ENCODE data around the gene C1D. TPM values are rescaled to one million over a fixed set of nuclear protein-coding genes. Genes with fewer than 3 reads are reported as not detected.

Gene C1D
- total and polyA plus RNA-seq, 2 experiments from 2014 or later = 30.1 to 39.7 TPM

DNA sequence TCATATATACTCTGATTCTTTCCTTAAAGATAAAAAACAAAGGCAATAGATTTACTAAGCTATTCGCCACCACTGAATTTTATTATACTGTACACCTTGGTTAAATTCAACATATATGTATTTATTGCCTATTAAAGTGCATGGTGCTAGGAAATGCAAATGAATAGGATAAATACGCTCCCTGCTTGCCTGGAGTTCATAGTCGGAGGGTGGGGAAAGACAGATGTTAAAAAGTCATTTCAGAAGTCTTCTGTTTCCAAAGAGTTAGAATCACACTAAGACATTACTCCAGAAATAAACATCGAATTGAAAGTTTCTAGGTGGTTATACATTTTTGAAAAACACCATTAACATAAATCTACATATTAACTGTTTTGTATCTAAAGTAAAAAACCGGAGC is 19.8 kb downstream of the C1D start (continued):
- TF ChIP-seq, protein P1, sequence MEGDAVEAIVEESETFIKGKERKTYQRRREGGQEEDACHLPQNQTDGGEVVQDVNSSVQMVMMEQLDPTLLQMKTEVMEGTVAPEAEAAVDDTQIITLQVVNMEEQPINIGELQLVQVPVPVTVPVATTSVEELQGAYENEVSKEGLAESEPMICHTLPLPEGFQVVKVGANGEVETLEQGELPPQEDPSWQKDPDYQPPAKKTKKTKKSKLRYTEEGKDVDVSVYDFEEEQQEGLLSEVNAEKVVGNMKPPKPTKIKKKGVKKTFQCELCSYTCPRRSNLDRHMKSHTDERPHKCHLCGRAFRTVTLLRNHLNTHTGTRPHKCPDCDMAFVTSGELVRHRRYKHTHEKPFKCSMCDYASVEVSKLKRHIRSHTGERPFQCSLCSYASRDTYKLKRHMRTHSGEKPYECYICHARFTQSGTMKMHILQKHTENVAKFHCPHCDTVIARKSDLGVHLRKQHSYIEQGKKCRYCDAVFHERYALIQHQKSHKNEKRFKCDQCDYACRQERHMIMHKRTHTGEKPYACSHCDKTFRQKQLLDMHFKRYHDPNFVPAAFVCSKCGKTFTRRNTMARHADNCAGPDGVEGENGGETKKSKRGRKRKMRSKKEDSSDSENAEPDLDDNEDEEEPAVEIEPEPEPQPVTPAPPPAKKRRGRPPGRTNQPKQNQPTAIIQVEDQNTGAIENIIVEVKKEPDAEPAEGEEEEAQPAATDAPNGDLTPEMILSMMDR (conservative IDR thresholded peaks at IDR 0.05; ENCODE audit: low read depth in 2 of 2) = no peak
- TF ChIP-seq POLR2AphosphoS5 (IDR thresholded peaks at IDR 0.05; ENCODE audit: low read depth) = no peak

DNA sequence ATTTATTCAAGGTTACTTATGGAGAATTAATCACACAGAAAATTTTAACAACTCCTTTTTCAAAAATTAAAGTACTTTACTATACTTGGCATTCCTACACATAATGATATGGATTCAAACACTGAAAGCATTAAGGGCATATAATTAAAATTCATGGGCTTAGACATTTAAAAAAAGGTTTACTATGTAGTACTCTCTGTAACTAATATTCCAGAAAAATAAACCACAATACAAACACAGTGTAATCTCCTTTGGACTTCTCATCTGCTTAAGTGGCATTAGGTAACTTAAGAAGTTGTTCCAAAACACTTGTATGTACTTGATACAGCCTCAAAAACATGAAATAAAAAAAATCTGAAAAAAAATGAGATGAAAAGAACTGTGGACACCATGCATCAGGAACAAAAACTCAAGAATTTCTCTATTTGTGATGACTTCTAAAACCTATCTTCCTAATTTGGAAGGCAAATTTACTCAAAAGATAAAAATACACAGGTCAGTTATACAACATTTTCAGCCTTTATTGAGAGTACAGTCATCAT is 21.0 kb downstream of the C1D start:
- no peaks in the 10 kb centered on the region for H3K9me2 ChIP-seq (ENCODE audit: insufficient read depth)
- no peaks in the 10 kb centered on the region for H3F3A ChIP-seq (replicated peaks; ENCODE audit: low read depth)
- H3K36me3 ChIP-seq (ENCODE audit: insufficient read depth) = no peaks in the 10 kb centered on the region
- H3K4me3 Mint-ChIP-seq = no peak overlapping the region
- H3K4me3 ChIP-seq = no peak overlapping the region
- no peaks in the 10 kb centered on the region; the same call in 1 of the 2 replicates for H3K79me2 ChIP-seq (replicated peaks; ENCODE audit: insufficient read depth)
- no peak overlapping the region for H3K27ac ChIP-seq (ENCODE audit: low read depth)
- H2AFZ ChIP-seq = no peak overlapping the region
- ATAC-seq (no peak), DNase-seq (ENCODE audit: low spot score) (no peak)
- no peaks in the 10 kb centered on the region for H3K9me3 Mint-ChIP-seq
- H3K4me2 ChIP-seq = no peak overlapping the region
- no peaks in the 10 kb centered on the region for H3K36me3 Mint-ChIP-seq (ENCODE audit: low read depth)
- H4K20me1 ChIP-seq (replicated peaks; ENCODE audit: insufficient read depth) = no peaks in the 10 kb centered on the region
- H3K4me1 ChIP-seq (ENCODE audit: insufficient read depth) = no peaks in the 10 kb centered on the region
- no peaks in the 10 kb centered on the region for H3K27me3 Mint-ChIP-seq (ENCODE audit: insufficient read depth, low read depth, poor library complexity)
- no peaks in the 10 kb centered on the region for H3K27me3 ChIP-seq (ENCODE audit: insufficient read depth)
- H3K27ac Mint-ChIP-seq = no peak overlapping the region
- H3K4me1 Mint-ChIP-seq = no peaks in the 10 kb centered on the region
- no peak for TF ChIP-seq JUNB (IDR thresholded peaks at IDR 0.05; ENCODE audit: unreplicated experiment)
- TF ChIP-seq, protein P1 (conservative IDR thresholded peaks at IDR 0.05; ENCODE audit: low read depth in 2 of 2) = no peak
- TF ChIP-seq STAT1 (IDR thresholded peaks at IDR 0.05; ENCODE audit: unreplicated experiment) = no peak
- TF ChIP-seq NANOG (IDR thresholded peaks at IDR 0.05; ENCODE audit: borderline replicate concordance) = no peak
- TF ChIP-seq CREB1 (CRISPR knock-in tag; IDR thresholded peaks at IDR 0.05; ENCODE audit: low read depth) = no peak
- TF ChIP-seq, protein P2, sequence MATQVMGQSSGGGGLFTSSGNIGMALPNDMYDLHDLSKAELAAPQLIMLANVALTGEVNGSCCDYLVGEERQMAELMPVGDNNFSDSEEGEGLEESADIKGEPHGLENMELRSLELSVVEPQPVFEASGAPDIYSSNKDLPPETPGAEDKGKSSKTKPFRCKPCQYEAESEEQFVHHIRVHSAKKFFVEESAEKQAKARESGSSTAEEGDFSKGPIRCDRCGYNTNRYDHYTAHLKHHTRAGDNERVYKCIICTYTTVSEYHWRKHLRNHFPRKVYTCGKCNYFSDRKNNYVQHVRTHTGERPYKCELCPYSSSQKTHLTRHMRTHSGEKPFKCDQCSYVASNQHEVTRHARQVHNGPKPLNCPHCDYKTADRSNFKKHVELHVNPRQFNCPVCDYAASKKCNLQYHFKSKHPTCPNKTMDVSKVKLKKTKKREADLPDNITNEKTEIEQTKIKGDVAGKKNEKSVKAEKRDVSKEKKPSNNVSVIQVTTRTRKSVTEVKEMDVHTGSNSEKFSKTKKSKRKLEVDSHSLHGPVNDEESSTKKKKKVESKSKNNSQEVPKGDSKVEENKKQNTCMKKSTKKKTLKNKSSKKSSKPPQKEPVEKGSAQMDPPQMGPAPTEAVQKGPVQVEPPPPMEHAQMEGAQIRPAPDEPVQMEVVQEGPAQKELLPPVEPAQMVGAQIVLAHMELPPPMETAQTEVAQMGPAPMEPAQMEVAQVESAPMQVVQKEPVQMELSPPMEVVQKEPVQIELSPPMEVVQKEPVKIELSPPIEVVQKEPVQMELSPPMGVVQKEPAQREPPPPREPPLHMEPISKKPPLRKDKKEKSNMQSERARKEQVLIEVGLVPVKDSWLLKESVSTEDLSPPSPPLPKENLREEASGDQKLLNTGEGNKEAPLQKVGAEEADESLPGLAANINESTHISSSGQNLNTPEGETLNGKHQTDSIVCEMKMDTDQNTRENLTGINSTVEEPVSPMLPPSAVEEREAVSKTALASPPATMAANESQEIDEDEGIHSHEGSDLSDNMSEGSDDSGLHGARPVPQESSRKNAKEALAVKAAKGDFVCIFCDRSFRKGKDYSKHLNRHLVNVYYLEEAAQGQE (IDR thresholded peaks at IDR 0.05; ENCODE audit: unreplicated experiment) = no peak
- no peak for TF ChIP-seq EZH2phosphoT487 (IDR thresholded peaks at IDR 0.05; ENCODE audit: unreplicated experiment)
- TF ChIP-seq, protein P3, sequence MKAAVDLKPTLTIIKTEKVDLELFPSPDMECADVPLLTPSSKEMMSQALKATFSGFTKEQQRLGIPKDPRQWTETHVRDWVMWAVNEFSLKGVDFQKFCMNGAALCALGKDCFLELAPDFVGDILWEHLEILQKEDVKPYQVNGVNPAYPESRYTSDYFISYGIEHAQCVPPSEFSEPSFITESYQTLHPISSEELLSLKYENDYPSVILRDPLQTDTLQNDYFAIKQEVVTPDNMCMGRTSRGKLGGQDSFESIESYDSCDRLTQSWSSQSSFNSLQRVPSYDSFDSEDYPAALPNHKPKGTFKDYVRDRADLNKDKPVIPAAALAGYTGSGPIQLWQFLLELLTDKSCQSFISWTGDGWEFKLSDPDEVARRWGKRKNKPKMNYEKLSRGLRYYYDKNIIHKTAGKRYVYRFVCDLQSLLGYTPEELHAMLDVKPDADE (IDR thresholded peaks at IDR 0.05) = no peak
- TF ChIP-seq, protein P4, sequence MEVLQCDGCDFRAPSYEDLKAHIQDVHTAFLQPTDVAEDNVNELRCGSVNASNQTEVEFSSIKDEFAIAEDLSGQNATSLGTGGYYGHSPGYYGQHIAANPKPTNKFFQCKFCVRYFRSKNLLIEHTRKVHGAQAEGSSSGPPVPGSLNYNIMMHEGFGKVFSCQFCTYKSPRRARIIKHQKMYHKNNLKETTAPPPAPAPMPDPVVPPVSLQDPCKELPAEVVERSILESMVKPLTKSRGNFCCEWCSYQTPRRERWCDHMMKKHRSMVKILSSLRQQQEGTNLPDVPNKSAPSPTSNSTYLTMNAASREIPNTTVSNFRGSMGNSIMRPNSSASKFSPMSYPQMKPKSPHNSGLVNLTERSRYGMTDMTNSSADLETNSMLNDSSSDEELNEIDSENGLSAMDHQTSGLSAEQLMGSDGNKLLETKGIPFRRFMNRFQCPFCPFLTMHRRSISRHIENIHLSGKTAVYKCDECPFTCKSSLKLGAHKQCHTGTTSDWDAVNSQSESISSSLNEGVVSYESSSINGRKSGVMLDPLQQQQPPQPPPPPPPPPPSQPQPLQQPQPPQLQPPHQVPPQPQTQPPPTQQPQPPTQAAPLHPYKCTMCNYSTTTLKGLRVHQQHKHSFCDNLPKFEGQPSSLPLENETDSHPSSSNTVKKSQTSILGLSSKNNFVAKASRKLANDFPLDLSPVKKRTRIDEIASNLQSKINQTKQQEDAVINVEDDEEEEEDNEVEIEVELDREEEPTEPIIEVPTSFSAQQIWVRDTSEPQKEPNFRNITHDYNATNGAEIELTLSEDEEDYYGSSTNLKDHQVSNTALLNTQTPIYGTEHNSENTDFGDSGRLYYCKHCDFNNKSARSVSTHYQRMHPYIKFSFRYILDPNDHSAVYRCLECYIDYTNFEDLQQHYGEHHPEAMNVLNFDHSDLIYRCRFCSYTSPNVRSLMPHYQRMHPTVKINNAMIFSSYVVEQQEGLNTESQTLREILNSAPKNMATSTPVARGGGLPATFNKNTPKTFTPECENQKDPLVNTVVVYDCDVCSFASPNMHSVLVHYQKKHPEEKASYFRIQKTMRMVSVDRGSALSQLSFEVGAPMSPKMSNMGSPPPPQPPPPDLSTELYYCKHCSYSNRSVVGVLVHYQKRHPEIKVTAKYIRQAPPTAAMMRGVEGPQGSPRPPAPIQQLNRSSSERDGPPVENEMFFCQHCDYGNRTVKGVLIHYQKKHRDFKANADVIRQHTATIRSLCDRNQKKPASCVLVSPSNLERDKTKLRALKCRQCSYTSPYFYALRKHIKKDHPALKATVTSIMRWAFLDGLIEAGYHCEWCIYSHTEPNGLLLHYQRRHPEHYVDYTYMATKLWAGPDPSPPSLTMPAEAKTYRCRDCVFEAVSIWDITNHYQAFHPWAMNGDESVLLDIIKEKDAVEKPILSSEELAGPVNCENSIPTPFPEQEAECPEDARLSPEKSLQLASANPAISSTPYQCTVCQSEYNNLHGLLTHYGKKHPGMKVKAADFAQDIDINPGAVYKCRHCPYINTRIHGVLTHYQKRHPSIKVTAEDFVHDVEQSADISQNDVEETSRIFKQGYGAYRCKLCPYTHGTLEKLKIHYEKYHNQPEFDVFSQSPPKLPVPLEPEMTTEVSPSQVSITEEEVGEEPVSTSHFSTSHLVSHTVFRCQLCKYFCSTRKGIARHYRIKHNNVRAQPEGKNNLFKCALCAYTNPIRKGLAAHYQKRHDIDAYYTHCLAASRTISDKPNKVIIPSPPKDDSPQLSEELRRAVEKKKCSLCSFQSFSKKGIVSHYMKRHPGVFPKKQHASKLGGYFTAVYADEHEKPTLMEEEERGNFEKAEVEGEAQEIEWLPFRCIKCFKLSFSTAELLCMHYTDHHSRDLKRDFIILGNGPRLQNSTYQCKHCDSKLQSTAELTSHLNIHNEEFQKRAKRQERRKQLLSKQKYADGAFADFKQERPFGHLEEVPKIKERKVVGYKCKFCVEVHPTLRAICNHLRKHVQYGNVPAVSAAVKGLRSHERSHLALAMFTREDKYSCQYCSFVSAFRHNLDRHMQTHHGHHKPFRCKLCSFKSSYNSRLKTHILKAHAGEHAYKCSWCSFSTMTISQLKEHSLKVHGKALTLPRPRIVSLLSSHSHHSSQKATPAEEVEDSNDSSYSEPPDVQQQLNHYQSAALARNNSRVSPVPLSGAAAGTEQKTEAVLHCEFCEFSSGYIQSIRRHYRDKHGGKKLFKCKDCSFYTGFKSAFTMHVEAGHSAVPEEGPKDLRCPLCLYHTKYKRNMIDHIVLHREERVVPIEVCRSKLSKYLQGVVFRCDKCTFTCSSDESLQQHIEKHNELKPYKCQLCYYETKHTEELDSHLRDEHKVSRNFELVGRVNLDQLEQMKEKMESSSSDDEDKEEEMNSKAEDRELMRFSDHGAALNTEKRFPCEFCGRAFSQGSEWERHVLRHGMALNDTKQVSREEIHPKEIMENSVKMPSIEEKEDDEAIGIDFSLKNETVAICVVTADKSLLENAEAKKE (CRISPR knock-in tag; IDR thresholded peaks at IDR 0.05) = no peak

Measured in GM23338 (cell line).